PC-9 (cell line): ENCODE data around the gene NUP210. TPM values are rescaled to one million over a fixed set of nuclear protein-coding genes. Genes with fewer than 3 reads are reported as not detected.

ENCODE experiments used
- BruUV-seq: library from RNA; stranded (reverse); fragments of 400-500 nt; replicated peaks from 2 replicates; lab custom pipeline; 2021; lab: Mats Ljungman, UMichigan
- CTCF ChIA-PET: fragments of 300-600 bp; sonication (Branson Sonifier 250); formaldehyde crosslinking; loops from one replicate; lab custom pipeline; 2022; ENCODE audit warnings: antibody characterized with exemption; lab: Charles Lee
- POLR2A ChIA-PET: fragments of 300-600 bp; sonication (Branson Sonifier 250); formaldehyde crosslinking; loops from one replicate; lab custom pipeline; 2022; ENCODE audit warnings: antibody characterized with exemption; ENCODE audit not compliant: unreplicated experiment; lab: Charles Lee
- DNase-seq, 2 experiments: peaks; one replicate each; pipeline versions ENCODE4 v3.0.0 to v3.0.0-alpha.2; 2015 to 2022; ENCODE audit warnings: mixed read lengths in 1 of 2
- H2AFZ ChIP-seq: fragments of 200-600 bp; sonication (generic); 2 replicates; pipeline ENCODE4 v1.8.1; 2017; ENCODE audit warnings: antibody characterized with exemption
- H3F3A ChIP-seq: fragments of 200-600 bp; sonication (generic); 2 replicates; pipeline ENCODE4 v1.8.1; 2017; ENCODE audit warnings: antibody characterized with exemption, mild to moderate bottlenecking, low read depth; ENCODE audit not compliant: insufficient read depth
- H3K27ac ChIP-seq: fragments of 200-600 bp; sonication (generic); 2 replicates; pipeline ENCODE4 v1.6.1; 2016; ENCODE audit warnings: mixed run types
- H3K27me3 ChIP-seq: fragments of 200-600 bp; sonication (generic); 2 replicates; pipeline ENCODE4 v1.6.1; 2016; ENCODE audit warnings: low read depth, mixed run types; ENCODE audit not compliant: insufficient read depth
- H3K36me3 ChIP-seq: fragments of 200-600 bp; sonication (generic); 2 replicates; pipeline ENCODE4 v1.6.1; 2016; ENCODE audit warnings: low read depth, mixed run types
- H3K4me1 ChIP-seq: fragments of 200-600 bp; sonication (generic); replicated peaks from 2 replicates; pipeline ENCODE4 v1.6.1; 2016; ENCODE audit warnings: mixed run types; ENCODE audit not compliant: insufficient read depth
- H3K4me2 ChIP-seq: fragments of 200-600 bp; sonication (generic); 2 replicates; pipeline ENCODE4 v1.6.1; 2017; ENCODE audit warnings: mixed run types
- H3K4me3 ChIP-seq: fragments of 200-600 bp; sonication (generic); 2 replicates; pipeline ENCODE4 v1.6.1; 2016; ENCODE audit warnings: mixed run types
- H3K79me2 ChIP-seq: fragments of 200-600 bp; sonication (generic); 2 replicates; pipeline ENCODE4 v1.6.1; 2017; ENCODE audit warnings: low read depth, mixed run types
- H3K9me2 ChIP-seq: fragments of 200-600 bp; sonication (generic); 2 replicates; pipeline ENCODE4 v1.8.1; 2017; ENCODE audit warnings: mild to moderate bottlenecking; ENCODE audit not compliant: insufficient read depth
- H3K9me3 ChIP-seq: fragments of 200-600 bp; sonication (generic); 2 replicates; pipeline ENCODE4 v1.8.1; 2016; ENCODE audit warnings: low read depth; ENCODE audit not compliant: insufficient read depth
- H4K20me1 ChIP-seq: fragments of 200-600 bp; sonication (generic); 2 replicates; pipeline ENCODE4 v1.8.1; 2017; ENCODE audit not compliant: insufficient read depth
- EZH2 ChIP-seq: fragments of 200-600 bp; sonication (generic); IDR thresholded peaks from 2 replicates; pipeline ENCODE4 v1.8.0; 2017; ENCODE audit warnings: antibody characterized with exemption, low read depth
- intact Hi-C: fragments of 100-400 bp; cut with micrococcal nuclease; formaldehyde crosslinking; loops from one replicate; pipeline ENCODE4 v1.10.0; 2022; ENCODE audit not compliant: unreplicated experiment
- total RNA-seq: library from RNA; stranded (reverse); gene quantifications from 2 replicates; pipeline ENCODE4 v1.2.3, GENCODE V29; 2021
- TF ChIP-seq, protein P1 (sequence below): fragments of 200-600 bp; sonication (generic); conservative IDR thresholded peaks from 2 replicates; pipeline ENCODE4 v1.6.1; 2017; ENCODE audit warnings: mixed run types, antibody characterized with exemption, mild to moderate bottlenecking, moderate library complexity

Gene NUP210
- total RNA-seq, 1 experiment from 2014 or later = 84.0 TPM

DNA sequence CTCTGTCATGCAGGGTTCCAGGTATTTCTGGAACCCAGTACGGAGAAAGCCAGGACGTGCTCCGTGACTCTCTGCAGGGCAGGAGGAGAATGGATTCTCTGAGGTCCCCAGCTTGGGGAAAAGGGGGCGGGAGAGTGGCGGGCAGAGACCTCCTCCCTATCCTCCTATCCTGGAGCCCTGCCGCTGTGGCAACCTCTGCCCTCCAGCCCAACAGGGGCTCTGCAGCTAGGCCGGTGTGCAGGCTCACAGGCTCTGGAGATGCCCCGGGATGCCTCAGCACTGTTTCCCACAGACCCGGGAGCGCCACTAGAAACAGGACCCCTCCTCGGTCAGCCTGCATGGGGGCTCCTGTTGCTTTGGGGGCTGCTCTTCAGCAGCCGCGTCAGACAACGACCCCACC, 43.1 kb downstream of the NUP210 start:
- CTCF ChIA-PET = no interaction called here
- H3K27ac ChIP-seq = no peak overlapping the region
- H3K4me3 ChIP-seq = no peak overlapping the region
- TF ChIP-seq EZH2 = no peak
- TF ChIP-seq, protein P1, sequence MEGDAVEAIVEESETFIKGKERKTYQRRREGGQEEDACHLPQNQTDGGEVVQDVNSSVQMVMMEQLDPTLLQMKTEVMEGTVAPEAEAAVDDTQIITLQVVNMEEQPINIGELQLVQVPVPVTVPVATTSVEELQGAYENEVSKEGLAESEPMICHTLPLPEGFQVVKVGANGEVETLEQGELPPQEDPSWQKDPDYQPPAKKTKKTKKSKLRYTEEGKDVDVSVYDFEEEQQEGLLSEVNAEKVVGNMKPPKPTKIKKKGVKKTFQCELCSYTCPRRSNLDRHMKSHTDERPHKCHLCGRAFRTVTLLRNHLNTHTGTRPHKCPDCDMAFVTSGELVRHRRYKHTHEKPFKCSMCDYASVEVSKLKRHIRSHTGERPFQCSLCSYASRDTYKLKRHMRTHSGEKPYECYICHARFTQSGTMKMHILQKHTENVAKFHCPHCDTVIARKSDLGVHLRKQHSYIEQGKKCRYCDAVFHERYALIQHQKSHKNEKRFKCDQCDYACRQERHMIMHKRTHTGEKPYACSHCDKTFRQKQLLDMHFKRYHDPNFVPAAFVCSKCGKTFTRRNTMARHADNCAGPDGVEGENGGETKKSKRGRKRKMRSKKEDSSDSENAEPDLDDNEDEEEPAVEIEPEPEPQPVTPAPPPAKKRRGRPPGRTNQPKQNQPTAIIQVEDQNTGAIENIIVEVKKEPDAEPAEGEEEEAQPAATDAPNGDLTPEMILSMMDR = no peak
- peaks cover 7% of the 10 kb centered on the region; the same call in 1 of the 2 replicates for H3F3A ChIP-seq
- POLR2A ChIA-PET = no interaction called here
- intact Hi-C loops = no loop called here
- H2AFZ ChIP-seq = no peak overlapping the region
- H3K79me2 ChIP-seq = no peaks in the 10 kb centered on the region
- H3K4me2 ChIP-seq = no peak overlapping the region
- peaks cover 40% of the 10 kb centered on the region for H3K36me3 ChIP-seq
- H3K9me2 ChIP-seq = no peaks in the 10 kb centered on the region
- DNase-seq = no peak
- H3K9me3 ChIP-seq = no peaks in the 10 kb centered on the region
- no TSS peak for BruUV-seq
- no peaks in the 10 kb centered on the region for H3K4me1 ChIP-seq
- H3K27me3 ChIP-seq = no peaks in the 10 kb centered on the region
- H4K20me1 ChIP-seq = no peaks in the 10 kb centered on the region; the same call in 1 of the 2 replicates

DNA sequence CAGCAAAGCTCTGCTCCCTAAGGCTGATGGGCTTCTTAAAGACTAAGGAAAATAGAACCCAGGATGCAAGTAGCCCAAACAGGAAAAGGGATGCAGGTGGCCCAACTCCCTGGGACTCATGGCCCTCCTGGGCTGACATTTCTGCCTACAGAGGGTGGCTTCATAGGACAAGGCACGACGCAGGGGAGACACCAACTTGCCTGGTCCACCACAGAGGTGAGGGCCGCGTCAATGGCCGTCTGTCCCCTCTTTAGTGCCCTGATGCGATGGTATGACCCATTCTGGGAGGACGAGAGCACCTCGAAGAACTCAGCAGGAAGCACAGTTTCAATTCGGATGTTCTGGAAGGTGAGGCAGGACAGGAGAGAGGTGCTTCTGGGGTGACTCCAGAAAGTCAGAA, 44.0 kb downstream of the NUP210 start:
- no peaks in the 10 kb centered on the region for H3K79me2 ChIP-seq
- no peak overlapping the region for H2AFZ ChIP-seq
- DNase-seq = no peak
- intact Hi-C loops = no loop called here
- CTCF ChIA-PET = no interaction called here
- no peak overlapping the region for H3K4me2 ChIP-seq
- no peaks in the 10 kb centered on the region for H4K20me1 ChIP-seq
- no peak overlapping the region for H3K27ac ChIP-seq
- no peaks in the 10 kb centered on the region for H3K27me3 ChIP-seq
- no peaks in the 10 kb centered on the region for H3K9me2 ChIP-seq
- no peaks in the 10 kb centered on the region for H3K9me3 ChIP-seq
- peaks cover 39% of the 10 kb centered on the region for H3K36me3 ChIP-seq
- H3F3A ChIP-seq = peaks cover 4% of the 10 kb centered on the region; the same call in 1 of the 2 replicates
- POLR2A ChIA-PET = no interaction called here
- TF ChIP-seq, protein P1 = no peak
- TF ChIP-seq EZH2 = no peak
- H3K4me1 ChIP-seq = no peaks in the 10 kb centered on the region
- no TSS peak for BruUV-seq
- H3K4me3 ChIP-seq = no peak overlapping the region

DNA sequence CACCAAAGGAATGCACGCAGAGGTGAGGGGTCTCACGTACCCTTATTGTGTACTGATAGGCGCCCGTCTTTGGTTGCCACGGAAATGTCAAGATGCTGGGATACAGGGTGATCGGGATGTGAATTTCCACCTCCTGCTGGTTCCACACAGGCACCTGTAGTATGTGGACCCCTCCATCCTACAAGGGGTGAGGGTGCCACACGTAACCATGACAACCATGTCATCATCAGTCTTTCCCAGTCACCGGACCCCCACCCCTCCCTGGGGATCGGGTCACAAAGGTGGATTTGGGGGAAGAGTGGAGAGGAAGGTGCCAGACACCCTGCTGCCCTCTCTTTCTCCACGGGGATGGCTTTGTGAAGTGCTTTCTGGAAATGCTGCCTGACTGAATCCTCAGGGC, 44.7 kb downstream of the NUP210 start:
- Histone ChIP-seq H3K27ac (no peak overlapping the region), H3K4me3 (no peak overlapping the region), H3K9me2 (no peaks in the 10 kb centered on the region), H4K20me1 (no peaks in the 10 kb centered on the region), H2AFZ (no peak overlapping the region), H3F3A (peaks cover 4% of the 10 kb centered on the region; the same call in 1 of the 2 replicates), H3K36me3 (peaks cover 34% of the 10 kb centered on the region), H3K27me3 (no peaks in the 10 kb centered on the region), H3K4me2 (no peak overlapping the region), H3K9me3 (no peaks in the 10 kb centered on the region), H3K4me1 (no peaks in the 10 kb centered on the region), H3K79me2 (no peaks in the 10 kb centered on the region)
- ChIA-PET CTCF (no interaction called here), POLR2A (no interaction called here)
- no peak for DNase-seq
- intact Hi-C loops = no loop called here
- BruUV-seq = no TSS peak
- no peak for TF ChIP-seq EZH2
- TF ChIP-seq, protein P1 = no peak
